ENCODE data around the gene SLK.

- no peak for TF ChIP-seq POLR2A (IDR thresholded peaks at IDR 0.05; ENCODE audit: low read depth, low read length)
- no peak for TF ChIP-seq CTCF (conservative IDR thresholded peaks at IDR 0.05; ENCODE audit: low read depth, low read length)
- TF ChIP-seq RAD21 (IDR thresholded peaks at IDR 0.05; ENCODE audit: low read length): no peak
- no peak for TF ChIP-seq BHLHE40 (IDR thresholded peaks at IDR 0.05; ENCODE audit: low read depth, low read length)
- no peak for TF ChIP-seq RFX5 (IDR thresholded peaks at IDR 0.05; ENCODE audit: low read depth, low read length)
- TF ChIP-seq RCOR1 (IDR thresholded peaks at IDR 0.05; ENCODE audit: insufficient replicate concordance, low read length): no peak
- TF ChIP-seq CEBPB (IDR thresholded peaks at IDR 0.05; ENCODE audit: low read depth, low read length): no peak
- TF ChIP-seq CHD1 (IDR thresholded peaks at IDR 0.05; ENCODE audit: low read depth, low read length): no peak
- TF ChIP-seq ELK1 (IDR thresholded peaks at IDR 0.05; ENCODE audit: borderline replicate concordance, low read depth, low read length): no peak
- no peak for TF ChIP-seq MAZ (IDR thresholded peaks at IDR 0.05; ENCODE audit: borderline replicate concordance, low read depth, low read length)
Observed at GRCh38 chr10:103922659-103923058, 44.3 kb upstream of the SLK start.

Data from IMR-90 (cell line).